Measurements from ENCODE around the gene ADAD2.

The ADAD2 gene

GRCh38 chr16:84226026-84226425 is 35.1 kb downstream of the ADAD2 start:
- no peak for FAIRE-seq

- FAIRE-seq, result no peak
Measured at GRCh38 chr16:84227548-84227947, 36.6 kb downstream of the ADAD2 start.

GRCh38 chr16:84228256-84228838 is 37.4 kb downstream of the ADAD2 start:
- no peak for FAIRE-seq

- FAIRE-seq, result no peak
Measured at GRCh38 chr16:84229471-84229870, 38.5 kb downstream of the ADAD2 start.

- FAIRE-seq, result no peak
Measured at GRCh38 chr16:84232060-84232459, 41.1 kb downstream of the ADAD2 start.

GRCh38 chr16:84232969-84233368 is 42.0 kb downstream of the ADAD2 start:
- no peak for FAIRE-seq

- no peak for FAIRE-seq
Measured at GRCh38 chr16:84233748-84234147, 42.8 kb downstream of the ADAD2 start.

GRCh38 chr16:84234321-84235241 is 43.6 kb downstream of the ADAD2 start:
- no peak for FAIRE-seq

- no peak for FAIRE-seq
Measured at GRCh38 chr16:84236671-84237070, 45.7 kb downstream of the ADAD2 start.

- FAIRE-seq, result no peak
Measured at GRCh38 chr16:84237994-84238750, 47.2 kb downstream of the ADAD2 start.

- FAIRE-seq, result no peak
Measured at GRCh38 chr16:84239141-84239769, 48.3 kb downstream of the ADAD2 start.

GRCh38 chr16:84239909-84240308 is 49.0 kb downstream of the ADAD2 start, which contains the start of gene KCNG4:
Gene KCNG4, minus strand, starts transcription at chr16:84240012. Its CDS starts 2,527 bp downstream, at chr16:84237485.
- FAIRE-seq, result no peak

- FAIRE-seq, result no peak
Measured at GRCh38 chr16:84240455-84240854, 49.5 kb downstream of the ADAD2 start.

GRCh38 chr16:84241778-84242177 is 50.8 kb downstream of the ADAD2 start:
- no peak for FAIRE-seq

GRCh38 chr16:84242839-84243238 is 51.9 kb downstream of the ADAD2 start:
- FAIRE-seq, result no peak

GRCh38 chr16:84243732-84244131 is 52.8 kb downstream of the ADAD2 start:
- no peak for FAIRE-seq

- no peak for FAIRE-seq
Measured at GRCh38 chr16:84244728-84245127, 53.8 kb downstream of the ADAD2 start.

GRCh38 chr16:84245956-84246678 is 55.2 kb downstream of the ADAD2 start:
- FAIRE-seq, result no peak

- FAIRE-seq, result no peak
Measured at GRCh38 chr16:84246679-84247077, 55.7 kb downstream of the ADAD2 start.

Measured in A204.1 (cell line).